Fibroblast of lung (primary cell): Measurements from ENCODE around the gene CUBN. TPM values are rescaled to one million over a fixed set of nuclear protein-coding genes. Genes with fewer than 3 reads are reported as not detected.
A peak's percentile ranks its signal among the peaks of the same experiment; 100 is the strongest.

ENCODE experiments used
- DNase-seq, 2 donors: peaks; one replicate each; pipeline versions ENCODE4 v3.0.0 to v3.0.0-alpha.2; 2010; ENCODE audit warnings: low read depth in 2 of 2
- H2AFZ ChIP-seq: 2 replicates; pipeline ENCODE4 v1.5.1; 2012; ENCODE audit warnings: low read length, control low read depth, inconsistent platforms
- H3K27ac ChIP-seq: 2 replicates; pipeline ENCODE4 v1.5.1; 2011; ENCODE audit warnings: low read length, control low read depth; ENCODE audit not compliant: insufficient read depth
- H3K27me3 ChIP-seq: 2 replicates; pipeline ENCODE4 v1.5.1; 2011; ENCODE audit warnings: mild to moderate bottlenecking, low read length; ENCODE audit not compliant: control insufficient read depth, insufficient read depth
- H3K36me3 ChIP-seq: 2 replicates; pipeline ENCODE4 v1.5.1; 2011; ENCODE audit warnings: low read length; ENCODE audit not compliant: control insufficient read depth, insufficient read depth
- H3K4me1 ChIP-seq: 2 replicates; pipeline ENCODE4 v1.5.1; 2011; ENCODE audit warnings: low read length; ENCODE audit not compliant: control insufficient read depth, insufficient read depth; ENCODE audit errors: extremely low read depth
- H3K4me2 ChIP-seq: 2 replicates; pipeline ENCODE4 v1.5.1; 2011; ENCODE audit warnings: low read length, control low read depth; ENCODE audit not compliant: insufficient read depth; ENCODE audit errors: extremely low read depth
- H3K4me3 ChIP-seq, 4 experiments: fragments of 200-600 bp in 1 of 4; sonication (generic) in 1 of 4; replicated peaks in 1 of 4; 2 replicates each; pipeline ENCODE4 v1.5.1; 2011 to 2016; ENCODE audit warnings: low read length in 4 of 4, low read depth in 3 of 4, mild to moderate bottlenecking in 3 of 4, control low read depth in 2 of 4, inconsistent platforms in 1 of 4, mixed read lengths in 1 of 4; ENCODE audit not compliant: insufficient read depth in 1 of 4; ENCODE audit errors: control extremely low read depth in 1 of 4
- H3K79me2 ChIP-seq: 2 replicates; pipeline ENCODE4 v1.5.1; 2012; ENCODE audit warnings: mild to moderate bottlenecking, low read length, inconsistent platforms; ENCODE audit not compliant: control insufficient read depth, insufficient read depth
- H3K9ac ChIP-seq: 2 replicates; pipeline ENCODE4 v1.5.1; 2011; ENCODE audit warnings: mild to moderate bottlenecking, low read length, control low read depth; ENCODE audit not compliant: insufficient read depth
- H3K9me3 ChIP-seq: 2 replicates; pipeline ENCODE4 v1.5.1; 2012; ENCODE audit warnings: low read depth, low read length; ENCODE audit not compliant: control insufficient read depth, insufficient read depth
- H4K20me1 ChIP-seq: 2 replicates; pipeline ENCODE4 v1.5.1; 2011; ENCODE audit warnings: low read length; ENCODE audit not compliant: control insufficient read depth, insufficient read depth; ENCODE audit errors: extremely low read depth
- CTCF ChIP-seq, 2 donors: IDR thresholded peaks in 1 of 2; conservative IDR thresholded peaks in 1 of 2; 1 replicate in 1 of 2; 2 replicates in 1 of 2; pipeline ENCODE4 v1.5.1; 2011 to 2012; ENCODE audit warnings: low read length in 2 of 2, control low read depth in 1 of 2, inconsistent platforms in 1 of 2, low read depth in 1 of 2, mild to moderate bottlenecking in 1 of 2
- EZH2 ChIP-seq: IDR thresholded peaks from 2 replicates; pipeline ENCODE4 v1.5.1; 2012; ENCODE audit warnings: low read length, control low read depth, mild to moderate bottlenecking; ENCODE audit errors: missing control alignments
- polyA plus RNA-seq, 2 donors: library from polyadenylated mRNA; depleted of rRNA in 1 of 2; stranded (reverse) in 1 of 2; unstranded in 1 of 2; fragments of >200 nt; gene quantifications; 2 replicates each; pipeline ENCODE4 v1.2.1, GENCODE V29; 2011 to 2012; ENCODE audit warnings: missing spikeins in 1 of 2
- total RNA-seq: library from RNA; depleted of rRNA; stranded (reverse); fragments of >200 nt; gene quantifications from 2 replicates; pipeline ENCODE4 v1.2.1, GENCODE V29; 2014

CUBN gene
- total and polyA plus RNA-seq, 2 donors (not counting 1 experiment from before 2014, with no cell fraction given), result 1.3 to 1.5 TPM

GRCh38 chr10:17061418-17061817 lies 68.2 kb downstream of the CUBN start:
- H4K20me1 ChIP-seq, result no peaks in the 10 kb centered on the region
- H3K4me1 ChIP-seq, result peaks cover 25% of the 10 kb centered on the region
- H3K27me3 ChIP-seq, result no peaks in the 10 kb centered on the region
- H3K4me2 ChIP-seq, result no peak overlapping the region
- no peak overlapping the region for H2AFZ ChIP-seq
- DNase-seq, result peak in 1 of 2 donors; percentile 71
- H3K27ac ChIP-seq, result peak overlapping the region; percentile 94
- H3K9ac ChIP-seq, result no peak overlapping the region
- H3K4me3 ChIP-seq, result no peak overlapping the region
- no peak for TF ChIP-seq CTCF (conservative IDR thresholded peaks at IDR 0.05 in 1 of 2, IDR thresholded peaks at IDR 0.05 in 1 of 2; ENCODE audit: low read depth in 1 of 2, low read length in 2 of 2)
- TF ChIP-seq EZH2, result no peak
- no peaks in the 10 kb centered on the region for H3K9me3 ChIP-seq
- H3K79me2 ChIP-seq, result no peaks in the 10 kb centered on the region
- H3K36me3 ChIP-seq, result no peaks in the 10 kb centered on the region

- no peak for DNase-seq
- H3K9me3 ChIP-seq, result no peaks in the 10 kb centered on the region
- H3K79me2 ChIP-seq, result no peaks in the 10 kb centered on the region
- H3K27me3 ChIP-seq, result no peaks in the 10 kb centered on the region
- H4K20me1 ChIP-seq, result no peaks in the 10 kb centered on the region
- H2AFZ ChIP-seq, result no peak overlapping the region
- H3K9ac ChIP-seq, result no peak overlapping the region
- H3K4me3 ChIP-seq, result no peak overlapping the region
- no peaks in the 10 kb centered on the region for H3K36me3 ChIP-seq
- H3K4me1 ChIP-seq, result peaks cover 25% of the 10 kb centered on the region
- TF ChIP-seq EZH2, result no peak
- TF ChIP-seq CTCF (conservative IDR thresholded peaks at IDR 0.05 in 1 of 2, IDR thresholded peaks at IDR 0.05 in 1 of 2; ENCODE audit: low read depth in 1 of 2, low read length in 2 of 2), result no peak
- H3K27ac ChIP-seq, result peak overlapping the region; percentile 56
- no peak overlapping the region for H3K4me2 ChIP-seq
Measured at GRCh38 chr10:17060289-17060688, 69.3 kb downstream of the CUBN start.

GRCh38 chr10:17059197-17059688 lies 70.4 kb downstream of the CUBN start:
- Histone ChIP-seq H3K4me2 (peak overlapping the region; percentile 56), H3K9ac (no peak overlapping the region), H3K4me1 (peaks cover 22% of the 10 kb centered on the region), H3K79me2 (no peaks in the 10 kb centered on the region), H3K4me3 (no peak overlapping the region), H3K27ac (peak overlapping the region; percentile 59), H3K9me3 (no peaks in the 10 kb centered on the region), H4K20me1 (no peaks in the 10 kb centered on the region), H3K27me3 (no peaks in the 10 kb centered on the region), H3K36me3 (no peaks in the 10 kb centered on the region), H2AFZ (no peak overlapping the region)
- peak; percentile 92 to 96 for DNase-seq
- TF ChIP-seq EZH2 (no peak), CTCF (conservative IDR thresholded peaks at IDR 0.05 in 1 of 2, IDR thresholded peaks at IDR 0.05 in 1 of 2; ENCODE audit: low read depth in 1 of 2, low read length in 2 of 2) (no peak)
